Measurements from ENCODE around the gene ADAMTS14. TPM values are rescaled to one million over a fixed set of nuclear protein-coding genes. Genes with fewer than 3 reads are reported as not detected.

Gene ADAMTS14
- total RNA-seq, 1 donor from 2014 or later, result 1.1 TPM

GRCh38 chr10:70658582-70659136 is 13.6 kb upstream of the ADAMTS14 start:
- no peak overlapping the region for H3K27ac Mint-ChIP-seq (ENCODE audit: unreplicated experiment)

GRCh38 chr10:70659306-70659705 is 13.0 kb upstream of the ADAMTS14 start:
- Mint-ChIP-seq H3K4me1 (ENCODE audit: unreplicated experiment) (peaks cover 1% of the 10 kb centered on the region), H3K4me3 (ENCODE audit: unreplicated experiment) (no peak overlapping the region), H3K9me3 (ENCODE audit: unreplicated experiment) (no peaks in the 10 kb centered on the region), H3K27ac (ENCODE audit: unreplicated experiment) (no peak overlapping the region), H3K27me3 (ENCODE audit: unreplicated experiment) (no peaks in the 10 kb centered on the region), H3K36me3 (ENCODE audit: low read depth, unreplicated experiment) (no peaks in the 10 kb centered on the region)
- TF ChIP-seq CTCF (IDR thresholded peaks at IDR 0.05; ENCODE audit: unreplicated experiment), result no peak
- no peak for DNase-seq (ENCODE audit: low spot score)

More at GRCh38 chr10:70658582-70659136, 13.6 kb upstream of the ADAMTS14 start:
- Mint-ChIP-seq H3K36me3 (ENCODE audit: low read depth, unreplicated experiment) (no peaks in the 10 kb centered on the region), H3K9me3 (ENCODE audit: unreplicated experiment) (no peaks in the 10 kb centered on the region), H3K27me3 (ENCODE audit: unreplicated experiment) (no peaks in the 10 kb centered on the region), H3K4me3 (ENCODE audit: unreplicated experiment) (no peak overlapping the region), H3K4me1 (ENCODE audit: unreplicated experiment) (no peaks in the 10 kb centered on the region)
- TF ChIP-seq CTCF (IDR thresholded peaks at IDR 0.05; ENCODE audit: unreplicated experiment), result no peak
- no peak for DNase-seq (ENCODE audit: low spot score)

GRCh38 chr10:70660722-70661121 is 11.6 kb upstream of the ADAMTS14 start:
- no peaks in the 10 kb centered on the region for H3K36me3 Mint-ChIP-seq (ENCODE audit: low read depth, unreplicated experiment)
- H3K4me1 Mint-ChIP-seq (ENCODE audit: unreplicated experiment), result peaks cover 6% of the 10 kb centered on the region
- H3K27me3 Mint-ChIP-seq (ENCODE audit: unreplicated experiment), result no peaks in the 10 kb centered on the region
- no peak for TF ChIP-seq CTCF (IDR thresholded peaks at IDR 0.05; ENCODE audit: unreplicated experiment)
- H3K27ac Mint-ChIP-seq (ENCODE audit: unreplicated experiment), result no peak overlapping the region
- no peak overlapping the region for H3K4me3 Mint-ChIP-seq (ENCODE audit: unreplicated experiment)
- no peaks in the 10 kb centered on the region for H3K9me3 Mint-ChIP-seq (ENCODE audit: unreplicated experiment)
- DNase-seq (ENCODE audit: low spot score), result no peak

GRCh38 chr10:70661623-70662361 is 10.5 kb upstream of the ADAMTS14 start:
- peaks cover 6% of the 10 kb centered on the region for H3K4me1 Mint-ChIP-seq (ENCODE audit: unreplicated experiment)
- no peak overlapping the region for H3K4me3 Mint-ChIP-seq (ENCODE audit: unreplicated experiment)
- DNase-seq (ENCODE audit: low spot score), result no peak
- no peak for TF ChIP-seq CTCF (IDR thresholded peaks at IDR 0.05; ENCODE audit: unreplicated experiment)
- no peaks in the 10 kb centered on the region for H3K9me3 Mint-ChIP-seq (ENCODE audit: unreplicated experiment)
- H3K27me3 Mint-ChIP-seq (ENCODE audit: unreplicated experiment), result no peaks in the 10 kb centered on the region
- no peaks in the 10 kb centered on the region for H3K36me3 Mint-ChIP-seq (ENCODE audit: low read depth, unreplicated experiment)
- no peak overlapping the region for H3K27ac Mint-ChIP-seq (ENCODE audit: unreplicated experiment)
